ENCODE data around the gene SPIRE1. TPM values are rescaled to one million over a fixed set of nuclear protein-coding genes. Genes with fewer than 3 reads are reported as not detected.

Gene SPIRE1
- total RNA-seq, 2 donors from 2014 or later: 14.2 to 17.2 TPM

DNA sequence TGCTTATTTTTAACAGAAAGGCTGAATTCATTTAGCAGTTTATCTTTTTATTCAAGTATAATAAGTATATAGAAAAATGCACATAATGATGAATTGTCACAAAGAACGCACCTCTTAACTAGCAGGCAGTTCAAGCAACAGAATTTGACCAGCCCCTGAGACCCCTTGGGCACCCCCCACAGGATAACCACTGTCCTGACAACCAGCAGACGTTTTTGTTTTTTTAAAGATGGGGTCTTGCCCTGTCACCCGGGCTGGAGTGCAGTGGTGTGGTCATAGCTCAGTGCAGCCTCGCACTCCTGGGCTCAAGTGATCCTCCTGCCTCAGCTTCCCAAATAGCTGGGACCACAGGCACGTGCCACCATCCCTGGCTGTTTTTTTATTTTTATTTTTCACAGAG is 236.2 kb downstream of the SPIRE1 start:
- 64 to 84% methylated on average over 4 to 5 of the region's 5 CpGs for WGBS, 2 experiments (ENCODE audit: insufficient coverage in 1 of 2, insufficient read length in 1 of 2)
- H3K4me1 Mint-ChIP-seq: peaks cover 6% of the 10 kb centered on the region
- H3K9me3 ChIP-seq (ENCODE audit: control insufficient read depth, low read length): no peaks in the 10 kb centered on the region
- TF ChIP-seq CTCF (conservative IDR thresholded peaks at IDR 0.05): peak; percentile 39
- no peak overlapping the region for H3K4me3 ChIP-seq (ENCODE audit: low read length)
- no peak overlapping the region for H3K9ac ChIP-seq (ENCODE audit: extremely low read depth, low read length, poor library complexity, severe bottlenecking)
- no peak for DNase-seq
- no peaks in the 10 kb centered on the region for H3K4me1 ChIP-seq (ENCODE audit: control insufficient read depth, insufficient read depth, low read length)
- no peaks in the 10 kb centered on the region for H3K27me3 ChIP-seq (ENCODE audit: control insufficient read depth, insufficient read depth, low read length, poor library complexity, severe bottlenecking)
- H3K36me3 Mint-ChIP-seq (ENCODE audit: low read depth): no peaks in the 10 kb centered on the region
- H3K36me3 ChIP-seq (ENCODE audit: control insufficient read depth, insufficient read depth, low read length): no peaks in the 10 kb centered on the region
- peaks cover 3% of the 10 kb centered on the region for H3K27me3 Mint-ChIP-seq (ENCODE audit: insufficient read depth)
- no peaks in the 10 kb centered on the region for H3K9me3 Mint-ChIP-seq
- H3K4me3 Mint-ChIP-seq: no peak overlapping the region
- H3K27ac Mint-ChIP-seq: no peak overlapping the region
- H3K27ac ChIP-seq (ENCODE audit: low read depth, low read length): no peak overlapping the region

DNA sequence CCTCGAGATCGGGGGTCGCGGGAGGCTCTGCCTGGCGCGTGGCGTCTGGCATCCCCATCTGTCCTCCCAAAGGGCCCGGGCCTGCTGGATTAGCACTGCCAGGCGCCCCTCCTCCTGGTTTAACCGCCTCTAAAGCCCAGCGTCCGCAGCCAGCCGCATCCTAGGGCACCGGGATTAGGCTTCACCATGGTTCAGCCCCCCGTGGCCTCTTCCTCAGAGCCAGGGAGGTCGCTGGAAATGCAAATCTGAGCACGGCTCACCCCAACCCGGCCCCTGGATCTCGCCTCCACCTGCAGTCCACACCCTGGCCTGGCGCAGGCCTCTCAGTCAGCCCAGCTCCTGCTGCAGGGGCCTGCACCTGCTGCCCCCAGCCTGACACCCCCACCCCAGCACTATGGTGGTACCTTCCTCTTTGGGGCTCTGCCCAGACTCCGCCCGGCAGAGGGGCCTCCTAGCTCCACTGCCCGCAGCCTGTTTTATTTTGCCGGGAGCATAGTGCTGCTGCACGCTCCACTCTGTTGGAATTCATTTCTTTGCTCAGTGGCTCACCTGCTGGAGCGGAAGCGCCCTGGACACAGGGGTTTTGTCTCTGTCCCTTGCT is 237.0 kb downstream of the SPIRE1 start:
- peak; percentile 85 for DNase-seq
- 21 to 45% methylated on average over 6 to 26 of the region's 27 CpGs for WGBS, 2 experiments (ENCODE audit: insufficient coverage in 1 of 2, insufficient read length in 1 of 2)
- Histone ChIP-seq H3K27ac (ENCODE audit: low read depth, low read length) (peak overlapping the region; percentile 17), H3K9ac (ENCODE audit: extremely low read depth, low read length, poor library complexity, severe bottlenecking) (no peak overlapping the region), H3K36me3 (ENCODE audit: control insufficient read depth, insufficient read depth, low read length) (no peaks in the 10 kb centered on the region), H3K4me1 (ENCODE audit: control insufficient read depth, insufficient read depth, low read length) (no peaks in the 10 kb centered on the region), H3K9me3 (ENCODE audit: control insufficient read depth, low read length) (no peaks in the 10 kb centered on the region), H3K4me3 (ENCODE audit: low read length) (no peak overlapping the region), H3K27me3 (ENCODE audit: control insufficient read depth, insufficient read depth, low read length, poor library complexity, severe bottlenecking) (no peaks in the 10 kb centered on the region)
- Mint-ChIP-seq H3K4me3 (peak overlapping the region; percentile 72), H3K9me3 (no peaks in the 10 kb centered on the region), H3K4me1 (peaks cover 6% of the 10 kb centered on the region), H3K27me3 (ENCODE audit: insufficient read depth) (peaks cover 3% of the 10 kb centered on the region), H3K36me3 (ENCODE audit: low read depth) (no peaks in the 10 kb centered on the region), H3K27ac (no peak overlapping the region)
- no peak for TF ChIP-seq CTCF (conservative IDR thresholded peaks at IDR 0.05)

DNA sequence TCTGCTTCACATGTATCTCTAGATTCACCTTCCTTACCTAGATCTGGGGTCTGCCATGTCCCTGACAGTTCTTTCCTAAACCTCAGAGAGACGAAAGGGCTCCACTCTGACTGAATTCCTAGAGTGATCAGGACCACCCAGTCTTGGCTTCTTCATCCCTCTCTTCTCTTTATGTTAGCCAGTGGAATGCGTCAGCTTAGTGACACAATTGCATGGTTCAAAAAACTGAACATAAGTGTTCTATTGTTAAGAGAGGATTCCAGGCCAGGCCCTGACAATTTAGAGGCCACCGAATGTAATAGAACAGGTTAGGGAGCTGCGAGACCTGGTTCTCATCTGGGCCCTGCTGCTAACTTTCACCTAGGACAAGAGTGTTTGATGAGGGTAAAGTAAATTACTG is 240.2 kb downstream of the SPIRE1 start:
- Histone ChIP-seq H3K9me3 (ENCODE audit: control insufficient read depth, low read length) (no peaks in the 10 kb centered on the region), H3K36me3 (ENCODE audit: control insufficient read depth, insufficient read depth, low read length) (no peaks in the 10 kb centered on the region), H3K27me3 (ENCODE audit: control insufficient read depth, insufficient read depth, low read length, poor library complexity, severe bottlenecking) (no peaks in the 10 kb centered on the region), H3K27ac (ENCODE audit: low read depth, low read length) (no peak overlapping the region), H3K4me3 (ENCODE audit: low read length) (no peak overlapping the region), H3K4me1 (ENCODE audit: control insufficient read depth, insufficient read depth, low read length) (no peaks in the 10 kb centered on the region), H3K9ac (ENCODE audit: extremely low read depth, low read length, poor library complexity, severe bottlenecking) (no peak overlapping the region)
- H3K27me3 Mint-ChIP-seq (ENCODE audit: insufficient read depth): peaks cover 3% of the 10 kb centered on the region
- 92 to 93% methylated on average over 2 to 4 of the region's 4 CpGs for WGBS, 2 experiments (ENCODE audit: insufficient coverage in 1 of 2, insufficient read length in 1 of 2)
- no peak overlapping the region for H3K4me3 Mint-ChIP-seq
- H3K36me3 Mint-ChIP-seq (ENCODE audit: low read depth): no peaks in the 10 kb centered on the region
- H3K4me1 Mint-ChIP-seq: peaks cover 9% of the 10 kb centered on the region
- TF ChIP-seq CTCF (conservative IDR thresholded peaks at IDR 0.05): no peak
- H3K27ac Mint-ChIP-seq: no peak overlapping the region
- DNase-seq: no peak
- no peaks in the 10 kb centered on the region for H3K9me3 Mint-ChIP-seq

All from endodermal cell (in vitro differentiated cells).